Measurements from ENCODE around the gene MED22.

The MED22 gene

GRCh38 chr9:133367221-133367620 is 19.3 kb upstream of the MED22 start:
- H3K4me1 ChIP-seq (ENCODE audit: control insufficient read depth, insufficient read depth, low read length, poor library complexity, severe bottlenecking) = peaks cover 5% of the 10 kb centered on the region
- WGBS, 2 experiments (ENCODE audit: insufficient coverage in 2 of 2) = 97% methylated on average over 21 to 22 of the region's 22 CpGs
- H3K9me3 ChIP-seq (ENCODE audit: control insufficient read depth, low read length) = no peaks in the 10 kb centered on the region
- peaks cover 98% of the 10 kb centered on the region for H3K36me3 ChIP-seq (ENCODE audit: control insufficient read depth, insufficient read depth, low read length)
- no peak overlapping the region for H3K4me3 ChIP-seq (ENCODE audit: extremely low read depth, insufficient read depth, low read length, poor library complexity, severe bottlenecking)
- no peak overlapping the region for H3K27ac ChIP-seq (ENCODE audit: low read depth, low read length, severe bottlenecking)

GRCh38 chr9:133366435-133366834 is 18.5 kb upstream of the MED22 start:
- no peaks in the 10 kb centered on the region for H3K4me1 ChIP-seq (ENCODE audit: control insufficient read depth, insufficient read depth, low read length, poor library complexity, severe bottlenecking)
- H3K4me3 ChIP-seq (ENCODE audit: extremely low read depth, insufficient read depth, low read length, poor library complexity, severe bottlenecking) = no peak overlapping the region
- H3K9me3 ChIP-seq (ENCODE audit: control insufficient read depth, low read length) = no peaks in the 10 kb centered on the region
- 90 to 92% methylated on average over 8 to 10 of the region's 11 CpGs for WGBS, 2 experiments (ENCODE audit: insufficient coverage in 2 of 2)
- no peak overlapping the region for H3K27ac ChIP-seq (ENCODE audit: low read depth, low read length, severe bottlenecking)
- peaks cover 98% of the 10 kb centered on the region for H3K36me3 ChIP-seq (ENCODE audit: control insufficient read depth, insufficient read depth, low read length)

GRCh38 chr9:133362359-133363044 is 14.6 kb upstream of the MED22 start:
- Histone ChIP-seq H3K4me1 (ENCODE audit: control insufficient read depth, insufficient read depth, low read length, poor library complexity, severe bottlenecking) (no peaks in the 10 kb centered on the region), H3K27ac (ENCODE audit: low read depth, low read length, severe bottlenecking) (no peak overlapping the region), H3K36me3 (ENCODE audit: control insufficient read depth, insufficient read depth, low read length) (peaks cover 91% of the 10 kb centered on the region), H3K9me3 (ENCODE audit: control insufficient read depth, low read length) (no peaks in the 10 kb centered on the region), H3K4me3 (ENCODE audit: extremely low read depth, insufficient read depth, low read length, poor library complexity, severe bottlenecking) (no peak overlapping the region)
- 95 to 97% methylated on average over 12 to 14 of the region's 15 CpGs for WGBS, 2 experiments (ENCODE audit: insufficient coverage in 2 of 2)

GRCh38 chr9:133361507-133362092 is 13.7 kb upstream of the MED22 start:
- H3K27ac ChIP-seq (ENCODE audit: low read depth, low read length, severe bottlenecking) = peak overlapping the region; percentile 36
- 92 to 100% methylated on average over 11 to 12 of the region's 13 CpGs for WGBS, 2 experiments (ENCODE audit: insufficient coverage in 2 of 2)
- no peaks in the 10 kb centered on the region for H3K4me1 ChIP-seq (ENCODE audit: control insufficient read depth, insufficient read depth, low read length, poor library complexity, severe bottlenecking)

GRCh38 chr9:133360400-133361393 is 12.8 kb upstream of the MED22 start:
- H3K4me1 ChIP-seq (ENCODE audit: control insufficient read depth, insufficient read depth, low read length, poor library complexity, severe bottlenecking) = no peaks in the 10 kb centered on the region
- H3K9me3 ChIP-seq (ENCODE audit: control insufficient read depth, low read length) = no peaks in the 10 kb centered on the region
- no peak overlapping the region for H3K27ac ChIP-seq (ENCODE audit: low read depth, low read length, severe bottlenecking)
- H3K4me3 ChIP-seq (ENCODE audit: extremely low read depth, insufficient read depth, low read length, poor library complexity, severe bottlenecking) = no peak overlapping the region
- 95 to 96% methylated on average over 20 of the region's 21 CpGs for WGBS, 2 experiments (ENCODE audit: insufficient coverage in 2 of 2)
- peaks cover 77% of the 10 kb centered on the region for H3K36me3 ChIP-seq (ENCODE audit: control insufficient read depth, insufficient read depth, low read length)

More at GRCh38 chr9:133361507-133362092, 13.7 kb upstream of the MED22 start:
- Histone ChIP-seq H3K36me3 (ENCODE audit: control insufficient read depth, insufficient read depth, low read length) (peaks cover 86% of the 10 kb centered on the region), H3K9me3 (ENCODE audit: control insufficient read depth, low read length) (no peaks in the 10 kb centered on the region), H3K4me3 (ENCODE audit: extremely low read depth, insufficient read depth, low read length, poor library complexity, severe bottlenecking) (no peak overlapping the region)

- Histone ChIP-seq H3K27ac (ENCODE audit: low read depth, low read length, severe bottlenecking) (peak overlapping the region; percentile 29), H3K4me3 (ENCODE audit: extremely low read depth, insufficient read depth, low read length, poor library complexity, severe bottlenecking) (no peak overlapping the region)
Observed at GRCh38 chr9:133359399-133360175, 11.7 kb upstream of the MED22 start.

GRCh38 chr9:133357656-133358055 is 9.7 kb upstream of the MED22 start:
- no peaks in the 10 kb centered on the region for H3K4me1 ChIP-seq (ENCODE audit: control insufficient read depth, insufficient read depth, low read length, poor library complexity, severe bottlenecking)
- peak overlapping the region; percentile 72 for H3K4me3 ChIP-seq (ENCODE audit: extremely low read depth, insufficient read depth, low read length, poor library complexity, severe bottlenecking)
- H3K27ac ChIP-seq (ENCODE audit: low read depth, low read length, severe bottlenecking) = no peak overlapping the region
- H3K9me3 ChIP-seq (ENCODE audit: control insufficient read depth, low read length) = no peaks in the 10 kb centered on the region
- 87 to 97% methylated on average over 14 of the region's 14 CpGs for WGBS, 2 experiments (ENCODE audit: insufficient coverage in 2 of 2)
- H3K36me3 ChIP-seq (ENCODE audit: control insufficient read depth, insufficient read depth, low read length) = peaks cover 55% of the 10 kb centered on the region

More at GRCh38 chr9:133359399-133360175, 11.7 kb upstream of the MED22 start:
- 83 to 89% methylated on average over 11 to 15 of the region's 20 CpGs for WGBS, 2 experiments (ENCODE audit: insufficient coverage in 2 of 2)
- Histone ChIP-seq H3K9me3 (ENCODE audit: control insufficient read depth, low read length) (no peaks in the 10 kb centered on the region), H3K4me1 (ENCODE audit: control insufficient read depth, insufficient read depth, low read length, poor library complexity, severe bottlenecking) (no peaks in the 10 kb centered on the region), H3K36me3 (ENCODE audit: control insufficient read depth, insufficient read depth, low read length) (peaks cover 66% of the 10 kb centered on the region)

GRCh38 chr9:133356391-133357091 is 8.6 kb upstream of the MED22 start, which contains the start of the genes SURF1 and SURF2:
Gene SURF1, minus strand, starts transcription at chr9:133356487. Its CDS starts 34 bp downstream, at chr9:133356453.
Gene SURF2, plus strand, starts transcription at chr9:133356550. Its CDS starts 43 bp downstream, at chr9:133356593.
- peak within 1 kb of the TSS; percentile 23 for H3K27ac ChIP-seq (ENCODE audit: low read depth, low read length, severe bottlenecking)
- WGBS, 2 experiments (ENCODE audit: insufficient coverage in 2 of 2) = 0 to 2% methylated on average over 46 to 66 of the region's 78 CpGs

GRCh38 chr9:133355881-133356357 is 8.0 kb upstream of the MED22 start:
- Histone ChIP-seq H3K9me3 (ENCODE audit: control insufficient read depth, low read length) (no peaks in the 10 kb centered on the region), H3K27ac (ENCODE audit: low read depth, low read length, severe bottlenecking) (peak overlapping the region; percentile 23), H3K4me3 (ENCODE audit: extremely low read depth, insufficient read depth, low read length, poor library complexity, severe bottlenecking) (peak overlapping the region; percentile 72), H3K36me3 (ENCODE audit: control insufficient read depth, insufficient read depth, low read length) (peaks cover 56% of the 10 kb centered on the region), H3K4me1 (ENCODE audit: control insufficient read depth, insufficient read depth, low read length, poor library complexity, severe bottlenecking) (no peaks in the 10 kb centered on the region)
- 3 to 6% methylated on average over 11 to 22 of the region's 31 CpGs for WGBS, 2 experiments (ENCODE audit: insufficient coverage in 2 of 2)

More at GRCh38 chr9:133356391-133357091, 8.6 kb upstream of the MED22 start, which contains the start of the genes SURF1 and SURF2:
- no peaks in the 10 kb centered on the region for H3K9me3 ChIP-seq (ENCODE audit: control insufficient read depth, low read length)
- H3K36me3 ChIP-seq (ENCODE audit: control insufficient read depth, insufficient read depth, low read length) = peaks cover 55% of the 10 kb centered on the region
- H3K4me3 ChIP-seq (ENCODE audit: extremely low read depth, insufficient read depth, low read length, poor library complexity, severe bottlenecking) = peak within 1 kb of the TSS; percentile 72
- no peaks in the 10 kb centered on the region for H3K4me1 ChIP-seq (ENCODE audit: control insufficient read depth, insufficient read depth, low read length, poor library complexity, severe bottlenecking)

Data from mesodermal cell (in vitro differentiated cells).